Inflammatory macrophage treated with lipopolysaccharide for 1 hour (primary cell): Measurements from ENCODE around the gene GPR158.
"Not testable (repeated sequence)": the region's sequence is repeated elsewhere in the genome, so short reads cannot be mapped to it uniquely, and the experiment has no call there.

ENCODE experiments used
- DNase-seq, 2 donors: peaks; one replicate each; pipeline ENCODE4 v3.0.0-alpha.2; 2020 to 2022

Gene GPR158

GRCh38 chr10:25174461-25175230 lies at the start of gene GPR158:
Gene GPR158, plus strand, starts transcription at chr10:25175001. Its CDS starts 420 bp downstream, at chr10:25175421.
- peak; percentile 17 to 43 for DNase-seq

GRCh38 chr10:25125201-25125611 lies 49.6 kb upstream of the GPR158 start:
- no peak for DNase-seq

- no peak for DNase-seq
These were observed 45.2 kb upstream of the GPR158 start for GRCh38 chr10:25129592-25129991.

GRCh38 chr10:25130906-25131305 lies 43.9 kb upstream of the GPR158 start:
- no peak for DNase-seq

- DNase-seq, result no peak
These were observed 32.5 kb upstream of the GPR158 start for GRCh38 chr10:25142116-25142864.

GRCh38 chr10:25157650-25158049 lies 17.2 kb upstream of the GPR158 start:
- DNase-seq, result no peak

GRCh38 chr10:25159591-25159990 lies 15.2 kb upstream of the GPR158 start:
- no peak for DNase-seq

GRCh38 chr10:25162391-25162790 lies 12.4 kb upstream of the GPR158 start:
- no peak for DNase-seq

- not testable (repeated sequence) for DNase-seq
These were observed 11.3 kb upstream of the GPR158 start for GRCh38 chr10:25163464-25163863.

GRCh38 chr10:25169740-25170139 lies 5.1 kb upstream of the GPR158 start:
- DNase-seq, result no peak

- DNase-seq, result no peak
These were observed 4.2 kb upstream of the GPR158 start for GRCh38 chr10:25170627-25171026.

- no peak for DNase-seq
These were observed 973 bp downstream of the GPR158 start for GRCh38 chr10:25175527-25176420.

GRCh38 chr10:25176421-25176968 lies 1.7 kb downstream of the GPR158 start:
- no peak for DNase-seq

- no peak for DNase-seq
These were observed 2.4 kb downstream of the GPR158 start for GRCh38 chr10:25177093-25177753.

- DNase-seq, result no peak
These were observed 2.9 kb downstream of the GPR158 start for GRCh38 chr10:25177754-25178135.

- DNase-seq, result no peak
These were observed 3.6 kb downstream of the GPR158 start for GRCh38 chr10:25178411-25178810.

GRCh38 chr10:25180801-25181200 lies 6.0 kb downstream of the GPR158 start:
- no peak for DNase-seq

- no peak for DNase-seq
These were observed 7.8 kb downstream of the GPR158 start for GRCh38 chr10:25182636-25183035.

GRCh38 chr10:25191162-25191895 lies 16.5 kb downstream of the GPR158 start:
- no peak for DNase-seq

GRCh38 chr10:25198151-25198550 lies 23.4 kb downstream of the GPR158 start:
- DNase-seq, result no peak

- no peak for DNase-seq
These were observed 32.1 kb downstream of the GPR158 start for GRCh38 chr10:25206693-25207414.
